GM12878 (cell line): ENCODE data around the gene NDRG4. TPM values are rescaled to one million over a fixed set of nuclear protein-coding genes. Genes with fewer than 3 reads are reported as not detected.
A peak's percentile ranks its signal among the peaks of the same experiment; 100 is the strongest.

Experiments used
- CBFB ChIP-seq: IDR thresholded peaks from 2 replicates; pipeline ENCODE4 v1.6.1; 2016; ENCODE audit warnings: antibody characterized with exemption, low read depth
- E2F8 ChIP-seq: fragments of 450-650 bp; IDR thresholded peaks from 2 replicates; pipeline ENCODE4 v1.6.1; 2018; ENCODE audit warnings: mild to moderate bottlenecking, low read depth, moderate library complexity; ENCODE audit not compliant: partially characterized antibody
- EED ChIP-seq: sonication (generic); IDR thresholded peaks from 2 replicates; pipeline ENCODE4 v1.6.1; 2016; ENCODE audit warnings: antibody characterized with exemption, low read depth
- EZH2 ChIP-seq: IDR thresholded peaks from 2 replicates; pipeline ENCODE4 v1.6.1; 2012; ENCODE audit warnings: low read depth, mild to moderate bottlenecking, control low read depth, inconsistent platforms, low read length, borderline replicate concordance; ENCODE audit not compliant: control insufficient read depth
- HCFC1 ChIP-seq: fragments of 150-350 bp; IDR thresholded peaks from 2 replicates; pipeline ENCODE4 v1.6.1; 2014; ENCODE audit warnings: low read length
- HDAC2 ChIP-seq: fragments of 200-600 bp; sonication (generic); IDR thresholded peaks from 2 replicates; pipeline ENCODE4 v1.6.1; 2017
- HDAC6 ChIP-seq: fragments of 200-600 bp; sonication (generic); IDR thresholded peaks from one replicate; pipeline ENCODE4 v1.8.0; 2017; ENCODE audit warnings: antibody characterized with exemption; ENCODE audit not compliant: unreplicated experiment
- IKZF1 ChIP-seq: fragments of 450-650 bp; conservative IDR thresholded peaks from 2 replicates; pipeline ENCODE4 v1.6.1; 2017; ENCODE audit warnings: antibody characterized with exemption, mild to moderate bottlenecking
- IKZF2 ChIP-seq, 2 experiments: fragments of 450-650 bp; IDR thresholded peaks; 2 replicates each; pipeline ENCODE4 v1.6.1; 2017; ENCODE audit warnings: mild to moderate bottlenecking in 2 of 2, moderate library complexity in 2 of 2
- JUNB ChIP-seq: IDR thresholded peaks from 2 replicates; pipeline ENCODE4 v1.6.1; 2016; ENCODE audit warnings: antibody characterized with exemption, mild to moderate bottlenecking
- JUND ChIP-seq: IDR thresholded peaks from 2 replicates; pipeline ENCODE4 v1.6.1; 2012; ENCODE audit warnings: low read depth, mild to moderate bottlenecking, low read length, improper control_type of control experiment, moderate library complexity
- KLF5 ChIP-seq: fragments of 450-650 bp; IDR thresholded peaks from 2 replicates; pipeline ENCODE4 v1.6.1; 2014; ENCODE audit warnings: mild to moderate bottlenecking; ENCODE audit not compliant: partially characterized antibody
- MAX ChIP-seq: IDR thresholded peaks from 2 replicates; pipeline ENCODE4 v1.6.1; 2012; ENCODE audit warnings: low read depth, low read length, improper control_type of control experiment
- MTA3 ChIP-seq: IDR thresholded peaks from 2 replicates; pipeline ENCODE4 v1.6.1; 2012; ENCODE audit warnings: low read length, inconsistent platforms, borderline replicate concordance
- NR2C2 ChIP-seq: IDR thresholded peaks from 2 replicates; pipeline ENCODE4 v1.6.1; 2011; ENCODE audit warnings: borderline replicate concordance, low read depth; ENCODE audit not compliant: control insufficient read depth, insufficient read length
- NRF1 ChIP-seq: conservative IDR thresholded peaks from 2 replicates; pipeline ENCODE4 v1.6.1; 2011; ENCODE audit warnings: mild to moderate bottlenecking, low read depth, low read length, improper control_type of control experiment
- PML ChIP-seq: IDR thresholded peaks from 2 replicates; pipeline ENCODE4 v1.6.1; 2012; ENCODE audit warnings: low read length, inconsistent platforms
- RUNX3 ChIP-seq: IDR thresholded peaks from 2 replicates; pipeline ENCODE4 v1.6.1; 2012; ENCODE audit warnings: low read length, inconsistent platforms
- SMAD1 ChIP-seq: fragments of 450-650 bp; IDR thresholded peaks from 2 replicates; pipeline ENCODE4 v1.6.1; 2018; ENCODE audit warnings: mild to moderate bottlenecking, low read depth; ENCODE audit not compliant: partially characterized antibody
- SREBF1 ChIP-seq: IDR thresholded peaks from 2 replicates; pipeline ENCODE4 v1.6.1; 2012; ENCODE audit warnings: mild to moderate bottlenecking, low read length
- SRF ChIP-seq, 2 experiments: IDR thresholded peaks; 2 replicates each; pipeline ENCODE4 v1.6.1; 2011; ENCODE audit warnings: low read depth in 2 of 2, low read length in 2 of 2, mild to moderate bottlenecking in 1 of 2, moderate library complexity in 1 of 2
- YY1 ChIP-seq: IDR thresholded peaks from 2 replicates; pipeline ENCODE4 v1.6.1; 2011; ENCODE audit warnings: low read depth, mild to moderate bottlenecking, low read length
- ZNF24 ChIP-seq: fragments of 450-650 bp; IDR thresholded peaks from 2 replicates; pipeline ENCODE4 v1.6.1; 2017; ENCODE audit warnings: antibody characterized with exemption, mild to moderate bottlenecking
- ZNF687 ChIP-seq: fragments of 450-650 bp; IDR thresholded peaks from 2 replicates; pipeline ENCODE4 v1.6.1; 2017; ENCODE audit warnings: mild to moderate bottlenecking, moderate library complexity
- polyA plus RNA-seq, 11 experiments: library from polyadenylated mRNA; depleted of rRNA in 4 of 11; unstranded in 6 of 11; stranded (reverse) in 5 of 11; fragments of >200 nt; fragmentation: Nextera tagmentation in 4 of 11; fragmentation: Illumina TruSeq in 1 of 11; extraction: Ambion mirVana in 4 of 11; extraction: Trizol in 1 of 11; gene quantifications; 1 replicate in 1 of 11; 2 replicates in 10 of 11; pipeline versions ENCODE4 v1.2.1 to v1.2.3, GENCODE V29; 2011 to 2016; ENCODE audit warnings: inconsistent platforms in 2 of 11, missing spikeins in 2 of 11, low read depth in 1 of 11
- total RNA-seq, 4 experiments: library from RNA; depleted of rRNA in 3 of 4; stranded (reverse); fragments of >200 nt in 3 of 4; fragmentation: Illumina TruSeq in 1 of 4; extraction: Trizol in 1 of 4; gene quantifications; 2 replicates each; pipeline versions ENCODE4 v1.2.1 to v1.2.3, GENCODE V29; 2013 to 2021

NDRG4 gene
- total and polyA plus RNA-seq, 10 of the 15 experiments (the other 5 are each of a cell fraction or from before 2014, with no cell fraction given): 0.33 to 3.8 (median 2.5) TPM

- no peak for TF ChIP-seq HCFC1
- TF ChIP-seq NRF1: no peak
- no peak for TF ChIP-seq KLF5
- no peak for TF ChIP-seq SMAD1
- peak; percentile 83 for TF ChIP-seq RUNX3
- TF ChIP-seq E2F8: no peak
- TF ChIP-seq IKZF2 (IDR thresholded peaks at IDR 0.05): peak; percentile 47 to 58
- 0 out of 2 replicates have a peak, but pooled peaks have one; percentile 6 for TF ChIP-seq YY1
- TF ChIP-seq MAX: no peak
- TF ChIP-seq ZNF687: no peak
- peak; percentile 39; the same call in 1 of the 2 replicates for TF ChIP-seq IKZF1
- no peak for TF ChIP-seq CBFB
- no peak; the same call in none of the 2 replicates for TF ChIP-seq PML
- TF ChIP-seq NR2C2: no peak
- TF ChIP-seq SRF (IDR thresholded peaks at IDR 0.05; ENCODE audit: low read depth in 2 of 2, low read length in 2 of 2): no peak
- no peak for TF ChIP-seq SREBF1
- TF ChIP-seq MTA3: 0 out of 2 replicates have a peak, but pooled peaks have one; percentile 45
- TF ChIP-seq JUND: peak; percentile 81
- peak; percentile 90 for TF ChIP-seq ZNF24
- no peak for TF ChIP-seq HDAC2
- TF ChIP-seq EED: peak; percentile 74
- peak; percentile 92 for TF ChIP-seq JUNB
- no peak for TF ChIP-seq HDAC6
- no peak for TF ChIP-seq EZH2
These were observed 18.4 kb downstream of the NDRG4 start (continued) for GRCh38 chr16:58518083-58518979.
